Upper lobe of left lung (tissue), 4 donors: ENCODE measurements around the gene ATL2.
"Not testable (repeated sequence)": the region's sequence is repeated elsewhere in the genome, so short reads cannot be mapped to it uniquely, and the experiment has no call there.

ENCODE experiments used
- EP300 ChIP-seq, 4 donors: sonication (generic); formaldehyde crosslinking; IDR thresholded peaks; one replicate each; pipeline ENCODE4 v1.5.1; 2017; ENCODE audit warnings: antibody characterized with exemption in 4 of 4, control low read depth in 2 of 4
- TF ChIP-seq, protein P1 (sequence below), 6 experiments: fragments of 450-650 bp in 4 of 6; fragments of 200-600 bp in 2 of 6; sonication (generic) in 2 of 6; IDR thresholded peaks; one replicate each; pipeline ENCODE4 v1.5.1; 2016 to 2019; ENCODE audit warnings: antibody characterized with exemption in 6 of 6

DNA sequence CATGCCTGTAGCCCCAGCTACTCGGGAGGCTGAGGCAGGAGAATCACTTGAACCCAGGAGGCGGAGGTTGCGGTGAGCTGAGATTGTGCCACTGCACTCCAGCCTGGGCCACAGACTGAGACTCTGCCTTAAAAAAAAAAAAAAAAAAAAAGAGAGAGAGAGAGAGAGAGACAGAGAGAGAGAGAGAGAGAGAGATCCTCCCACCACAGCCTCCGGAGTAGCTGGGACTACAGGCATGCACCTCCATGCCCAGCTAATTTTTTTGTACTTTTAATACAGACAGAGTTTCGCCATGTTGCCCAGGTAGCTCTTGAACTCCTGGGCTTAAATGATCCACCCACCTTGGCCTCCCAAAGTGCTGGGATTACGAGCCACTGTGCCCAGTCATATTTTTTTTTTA, 119.4 kb downstream of the ATL2 start:
- TF ChIP-seq, protein P1, sequence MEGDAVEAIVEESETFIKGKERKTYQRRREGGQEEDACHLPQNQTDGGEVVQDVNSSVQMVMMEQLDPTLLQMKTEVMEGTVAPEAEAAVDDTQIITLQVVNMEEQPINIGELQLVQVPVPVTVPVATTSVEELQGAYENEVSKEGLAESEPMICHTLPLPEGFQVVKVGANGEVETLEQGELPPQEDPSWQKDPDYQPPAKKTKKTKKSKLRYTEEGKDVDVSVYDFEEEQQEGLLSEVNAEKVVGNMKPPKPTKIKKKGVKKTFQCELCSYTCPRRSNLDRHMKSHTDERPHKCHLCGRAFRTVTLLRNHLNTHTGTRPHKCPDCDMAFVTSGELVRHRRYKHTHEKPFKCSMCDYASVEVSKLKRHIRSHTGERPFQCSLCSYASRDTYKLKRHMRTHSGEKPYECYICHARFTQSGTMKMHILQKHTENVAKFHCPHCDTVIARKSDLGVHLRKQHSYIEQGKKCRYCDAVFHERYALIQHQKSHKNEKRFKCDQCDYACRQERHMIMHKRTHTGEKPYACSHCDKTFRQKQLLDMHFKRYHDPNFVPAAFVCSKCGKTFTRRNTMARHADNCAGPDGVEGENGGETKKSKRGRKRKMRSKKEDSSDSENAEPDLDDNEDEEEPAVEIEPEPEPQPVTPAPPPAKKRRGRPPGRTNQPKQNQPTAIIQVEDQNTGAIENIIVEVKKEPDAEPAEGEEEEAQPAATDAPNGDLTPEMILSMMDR (IDR thresholded peaks at IDR 0.05) = not testable (repeated sequence)
- not testable (repeated sequence) for TF ChIP-seq EP300 (IDR thresholded peaks at IDR 0.05)
